GM23338 (cell line): Measurements from ENCODE around the gene JMJD1C.

Experiments
- CREB1 ChIP-seq: fragments of 250-450 bp; sonication (Bioruptor Pico); IDR thresholded peaks from 2 replicates; pipeline ENCODE4 v1.5.0; 2020; ENCODE audit warnings: low read depth, mild to moderate bottlenecking, moderate library complexity
- CTCF ChIP-seq, 2 experiments: fragments of 200-600 bp in 1 of 2; sonication (generic) in 1 of 2; conservative IDR thresholded peaks; 2 replicates each; pipeline versions ENCODE4 v1.5.1 to v1.6.1; 2016 to 2017; ENCODE audit warnings: antibody characterized with exemption in 2 of 2, low read depth in 2 of 2, mild to moderate bottlenecking in 2 of 2, moderate library complexity in 1 of 2
- EZH2 ChIP-seq: fragments of 200-600 bp; sonication (generic); IDR thresholded peaks from one replicate; pipeline ENCODE4 v1.8.0; 2017; ENCODE audit warnings: antibody characterized with exemption, mild to moderate bottlenecking, low read depth; ENCODE audit not compliant: unreplicated experiment
- EZH2phosphoT487 ChIP-seq: fragments of 200-600 bp; sonication (generic); IDR thresholded peaks from one replicate; pipeline ENCODE4 v1.8.1; 2018; ENCODE audit warnings: antibody characterized with exemption; ENCODE audit not compliant: unreplicated experiment
- JUNB ChIP-seq: IDR thresholded peaks from one replicate; pipeline ENCODE4 v1.6.1; 2016; ENCODE audit warnings: antibody characterized with exemption; ENCODE audit not compliant: unreplicated experiment
- POLR2AphosphoS5 ChIP-seq: IDR thresholded peaks from 2 replicates; pipeline ENCODE4 v1.6.1; 2016; ENCODE audit warnings: antibody characterized with exemption, low read depth

GRCh38 chr10:63125459-63125858 lies 340.3 kb downstream of the JMJD1C start:
- no peak for TF ChIP-seq CTCF (conservative IDR thresholded peaks at IDR 0.05; ENCODE audit: low read depth in 2 of 2)
- no peak for TF ChIP-seq EZH2
- no peak for TF ChIP-seq EZH2phosphoT487
- TF ChIP-seq POLR2AphosphoS5, result no peak
- no peak for TF ChIP-seq JUNB
- TF ChIP-seq CREB1 (CRISPR knock-in tag), result no peak
